HEK293 (cell line): ENCODE data around the gene DNAI1.

Source experiments
- ZNF140 ChIP-seq: fragments of 450-650 bp; formaldehyde crosslinking; IDR thresholded peaks from 2 replicates; pipeline ENCODE4 v1.5.1; 2016; ENCODE audit warnings: missing biosample characterization, missing genetic modification characterization
- ZNF19 ChIP-seq: fragments of 450-650 bp; formaldehyde crosslinking; IDR thresholded peaks from 2 replicates; pipeline ENCODE4; 2016; ENCODE audit warnings: missing biosample characterization, missing genetic modification characterization, low read depth
- TF ChIP-seq, protein P1 (sequence below): fragments of 450-650 bp; formaldehyde crosslinking; IDR thresholded peaks from 2 replicates; pipeline ENCODE4 v1.5.1; 2016; ENCODE audit warnings: missing biosample characterization, missing genetic modification characterization

DNA sequence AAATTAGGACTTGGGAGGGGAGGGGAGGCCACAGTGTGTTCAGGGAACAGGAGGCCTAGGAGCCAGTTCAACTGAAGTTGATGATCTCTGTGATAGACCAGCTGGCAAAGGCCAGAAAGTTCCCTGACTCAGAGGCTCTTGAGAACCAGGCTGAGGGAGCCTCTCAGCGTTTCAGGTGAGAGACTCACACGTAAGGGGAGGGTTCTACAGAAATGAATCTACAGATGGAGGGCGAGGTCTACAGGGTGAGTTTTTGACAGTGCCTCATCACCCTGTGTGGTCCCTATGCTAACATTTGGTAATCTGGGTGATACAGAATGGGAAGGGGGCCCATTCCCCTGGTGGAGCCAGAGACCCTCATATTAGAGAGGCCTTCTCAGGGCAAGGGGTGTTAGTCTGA is 32.2 kb downstream of the DNAI1 start:
- no peak for TF ChIP-seq ZNF19 (tag by site-specific recombination)
- no peak for TF ChIP-seq ZNF140 (tag by site-specific recombination)
- TF ChIP-seq, protein P1, sequence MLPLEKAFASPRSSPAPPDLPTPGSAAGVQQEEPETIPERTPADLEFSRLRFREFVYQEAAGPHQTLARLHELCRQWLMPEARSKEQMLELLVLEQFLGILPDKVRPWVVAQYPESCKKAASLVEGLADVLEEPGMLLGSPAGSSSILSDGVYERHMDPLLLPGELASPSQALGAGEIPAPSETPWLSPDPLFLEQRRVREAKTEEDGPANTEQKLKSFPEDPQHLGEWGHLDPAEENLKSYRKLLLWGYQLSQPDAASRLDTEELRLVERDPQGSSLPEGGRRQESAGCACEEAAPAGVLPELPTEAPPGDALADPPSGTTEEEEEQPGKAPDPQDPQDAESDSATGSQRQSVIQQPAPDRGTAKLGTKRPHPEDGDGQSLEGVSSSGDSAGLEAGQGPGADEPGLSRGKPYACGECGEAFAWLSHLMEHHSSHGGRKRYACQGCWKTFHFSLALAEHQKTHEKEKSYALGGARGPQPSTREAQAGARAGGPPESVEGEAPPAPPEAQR (tag by site-specific recombination), result no peak
